GM18526 (cell line): ENCODE data around the gene RNPEPL1.

Source experiments
- POLR2A ChIP-seq: IDR thresholded peaks from 3 replicates; pipeline ENCODE4 v1.6.1; 2011; ENCODE audit not compliant: insufficient read length; ENCODE audit errors: extremely low read depth

Gene RNPEPL1

DNA sequence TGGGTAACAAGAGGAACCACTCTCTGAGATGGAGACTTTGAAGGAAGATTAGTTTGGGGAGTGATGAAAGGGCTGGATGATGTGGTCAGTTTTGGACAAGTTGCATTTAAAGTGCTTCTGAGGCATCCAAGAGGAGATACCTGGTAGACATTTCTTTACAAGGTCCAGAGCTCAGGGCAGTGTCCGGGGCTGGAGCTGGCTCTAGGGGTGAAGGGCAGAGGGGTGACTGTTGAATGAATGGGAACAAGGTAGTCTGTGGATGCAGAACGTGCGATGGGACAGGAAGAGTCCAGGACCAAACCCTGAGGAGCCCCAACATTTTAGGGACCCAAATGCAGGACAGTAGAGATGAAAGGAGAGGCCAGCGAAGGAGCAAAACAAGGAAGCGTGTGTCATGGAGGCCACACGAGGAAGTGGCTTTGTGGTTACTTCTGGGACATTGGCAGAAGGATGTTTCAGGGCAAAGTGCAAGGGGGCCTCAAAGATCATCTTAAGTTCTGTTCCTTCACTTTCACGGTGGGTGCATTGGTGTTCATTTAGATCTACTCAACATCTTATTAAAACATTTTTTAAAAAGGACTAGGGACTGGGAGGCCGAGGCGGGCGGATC lies 43.4 kb downstream of the RNPEPL1 start:
- TF ChIP-seq POLR2A: no peak

DNA sequence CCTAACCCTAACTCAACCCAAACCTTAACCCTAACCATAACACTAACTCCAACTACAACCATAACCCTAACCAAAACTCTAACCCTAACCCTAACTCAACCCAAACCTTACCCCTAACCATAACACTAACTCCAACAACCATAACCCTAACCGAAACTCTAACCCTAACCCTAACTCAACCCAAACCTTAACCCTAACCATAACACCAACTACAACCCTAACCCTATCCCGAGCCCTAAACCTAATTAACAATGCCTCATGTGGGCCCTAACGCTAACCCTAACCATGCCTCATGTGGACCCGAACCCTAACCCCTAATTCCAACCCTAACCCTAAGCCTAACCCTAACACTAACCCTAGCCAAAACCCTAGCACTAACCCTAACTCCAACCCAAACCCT lies 45.5 kb downstream of the RNPEPL1 start:
- no peak for TF ChIP-seq POLR2A

DNA sequence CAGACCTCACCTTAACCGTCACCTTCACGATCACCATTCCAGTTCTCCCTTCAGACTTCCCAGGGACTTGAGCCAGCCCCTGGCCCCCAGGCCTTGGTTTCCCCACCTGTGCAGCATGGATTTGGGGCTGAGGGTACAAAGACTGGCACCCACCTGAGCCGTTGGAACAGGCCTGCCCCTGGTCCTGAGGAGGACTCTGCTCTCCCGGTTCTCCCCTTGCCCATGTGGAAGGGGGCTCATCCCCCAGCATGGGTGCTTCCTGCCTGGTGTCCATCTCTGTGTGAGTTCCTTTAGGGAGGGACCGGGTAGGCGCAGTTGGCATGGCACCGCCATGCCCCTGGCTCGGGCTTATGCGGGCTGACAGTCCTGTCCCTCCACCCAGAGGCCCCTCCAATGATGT lies 46.1 kb downstream of the RNPEPL1 start:
- no peak for TF ChIP-seq POLR2A

DNA sequence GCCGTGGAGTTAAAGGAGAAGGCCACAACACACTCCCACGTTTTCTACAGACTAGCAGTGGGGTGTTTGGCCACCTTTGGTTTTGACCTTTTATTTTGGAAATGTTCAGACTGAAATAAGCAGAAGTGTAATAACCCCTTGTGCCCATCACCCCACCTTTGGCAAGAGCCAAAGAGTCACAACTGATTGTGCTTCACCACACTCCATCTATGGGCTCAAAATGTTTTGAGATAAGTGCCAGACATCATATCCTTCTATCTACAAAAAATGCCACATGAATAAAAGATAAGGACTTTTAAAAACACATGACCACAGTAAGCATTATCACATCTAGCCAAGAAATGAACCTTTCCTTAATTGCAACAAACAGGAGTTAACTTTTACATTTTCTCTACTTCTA lies 47.1 kb downstream of the RNPEPL1 start:
- no peak for TF ChIP-seq POLR2A

DNA sequence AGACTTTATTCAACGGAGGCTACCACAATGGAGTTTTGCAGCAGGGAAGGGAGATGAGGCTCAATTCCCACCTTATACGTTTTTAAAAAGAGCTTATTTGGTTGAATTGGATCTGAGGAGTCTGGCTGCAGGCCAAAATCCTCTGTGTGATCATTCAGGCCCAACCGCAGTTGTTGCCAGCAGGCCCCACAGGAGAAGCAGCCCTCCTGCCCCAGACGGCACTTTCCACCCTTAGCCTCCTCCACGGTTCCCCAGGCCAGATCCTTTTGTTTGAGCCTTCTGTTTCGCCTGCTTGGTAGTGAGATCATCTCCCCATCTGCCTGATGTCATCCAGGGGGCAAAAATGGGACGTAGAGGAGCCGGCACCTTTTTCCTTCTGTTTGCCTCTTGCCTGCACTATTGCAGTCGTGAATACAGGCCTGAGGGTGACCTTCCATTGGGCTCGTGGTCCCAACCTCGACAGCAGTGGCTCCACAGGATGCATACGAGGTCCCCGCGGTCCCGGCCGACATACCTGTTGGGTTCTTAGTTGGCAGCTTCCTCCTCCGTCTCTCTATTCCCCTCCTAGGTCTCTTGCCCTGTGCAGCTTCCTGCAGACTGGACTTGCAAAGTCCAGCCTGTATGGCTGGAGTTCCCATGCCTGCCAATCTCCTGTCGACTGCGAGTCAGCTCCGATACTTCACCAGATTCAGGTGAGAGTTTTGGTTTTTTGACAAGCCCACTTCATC lies 47.7 kb downstream of the RNPEPL1 start:
- TF ChIP-seq POLR2A: no peak

DNA sequence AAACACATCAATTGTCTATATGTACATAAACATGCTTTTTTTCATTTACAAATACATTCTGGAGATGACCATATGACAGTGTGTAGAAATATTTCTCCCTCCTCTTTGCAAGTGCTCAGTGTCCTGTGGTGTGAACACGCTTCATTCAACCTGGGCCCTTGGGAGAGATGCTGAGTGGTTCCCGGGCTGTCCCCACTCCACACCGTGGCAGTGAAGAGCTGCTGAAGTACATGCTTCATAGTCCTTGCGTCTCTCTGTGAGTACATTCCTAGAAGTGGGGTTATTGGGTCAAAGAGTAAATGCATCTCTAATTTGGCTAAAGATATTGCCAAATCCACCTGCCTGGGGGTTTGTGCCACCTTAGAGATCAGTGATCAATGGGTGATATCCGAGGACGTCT lies 50.5 kb downstream of the RNPEPL1 start:
- no peak for TF ChIP-seq POLR2A

DNA sequence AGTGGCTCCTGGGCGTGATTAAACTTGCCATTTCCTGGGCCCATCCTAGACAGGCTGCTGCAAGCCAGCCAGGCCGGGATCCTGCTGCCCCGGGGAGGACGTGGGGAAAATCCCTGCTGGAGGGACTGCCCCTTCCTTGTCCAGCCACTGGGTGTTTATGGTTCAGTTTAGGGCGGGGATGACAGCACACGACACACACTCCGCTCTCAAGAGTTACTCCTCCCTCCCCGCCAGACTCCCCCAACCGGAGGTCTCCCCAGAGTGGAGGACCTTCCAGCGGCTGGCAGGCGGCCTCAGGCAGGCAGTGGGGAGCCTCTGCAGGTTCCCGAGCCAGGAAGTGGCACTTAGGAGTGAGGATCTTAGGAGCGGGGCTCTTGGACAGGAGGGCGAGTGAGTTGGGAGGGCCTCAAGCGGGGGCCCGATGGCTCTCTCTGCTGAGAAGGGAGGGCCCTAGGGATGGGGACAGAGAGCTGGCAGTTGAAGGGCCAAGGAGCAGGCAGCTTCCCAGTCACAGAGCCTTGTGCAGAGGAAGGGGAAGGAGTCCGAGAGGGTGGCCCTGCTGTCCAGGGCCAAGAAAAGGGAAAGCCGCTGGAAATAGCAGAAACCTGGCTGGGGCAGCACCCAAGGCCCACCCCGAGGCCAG lies 51.3 kb downstream of the RNPEPL1 start:
- no peak for TF ChIP-seq POLR2A

DNA sequence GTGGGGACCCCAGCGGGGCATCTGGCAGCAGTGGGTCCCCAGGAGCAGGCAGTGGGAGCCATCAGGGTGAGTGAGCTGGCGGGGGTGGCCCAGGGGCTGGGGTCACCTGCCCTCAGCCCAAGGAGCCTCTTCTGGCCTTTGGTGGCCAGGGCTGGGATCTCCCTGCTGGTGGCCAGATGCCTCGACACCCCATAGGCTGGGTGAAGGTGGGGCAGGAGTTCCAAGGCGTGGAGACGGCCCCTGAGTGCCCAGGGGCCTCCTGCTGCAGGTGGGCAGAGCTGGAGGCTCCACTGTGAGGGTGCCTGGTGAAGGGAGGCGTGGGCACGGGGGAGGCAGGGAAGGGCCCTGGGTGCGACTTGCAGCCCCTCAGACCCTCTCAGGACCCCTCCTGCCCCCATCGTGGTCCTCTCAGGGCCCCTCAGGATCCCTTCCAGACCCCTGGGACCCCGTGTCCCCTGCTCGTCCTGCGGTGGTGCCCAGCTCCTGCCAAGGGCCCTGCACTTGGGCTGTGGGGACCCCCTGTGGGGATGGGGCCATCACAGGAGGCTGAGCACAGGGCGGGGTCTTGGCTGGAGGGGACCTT lies 52.0 kb downstream of the RNPEPL1 start:
- no peak for TF ChIP-seq POLR2A

DNA sequence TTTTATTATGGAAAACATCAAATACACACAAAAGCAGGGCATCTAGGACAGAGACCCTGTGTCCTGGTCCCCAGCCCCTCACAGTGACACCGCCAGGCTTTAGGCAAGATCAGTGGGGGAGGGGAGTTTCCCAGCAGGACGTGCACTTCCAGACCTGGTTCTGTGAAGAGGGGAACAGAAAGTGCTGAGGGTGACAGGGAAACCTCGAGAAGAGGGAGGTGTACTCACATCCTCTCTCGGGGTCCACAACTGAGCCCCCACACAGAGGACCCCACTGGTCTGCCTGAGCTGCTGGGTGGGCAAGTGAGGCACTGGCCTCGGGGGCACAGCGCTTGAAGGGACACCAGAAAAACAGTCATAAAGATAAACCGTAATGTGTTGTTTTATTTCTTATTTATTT lies 52.6 kb downstream of the RNPEPL1 start:
- no peak for TF ChIP-seq POLR2A

DNA sequence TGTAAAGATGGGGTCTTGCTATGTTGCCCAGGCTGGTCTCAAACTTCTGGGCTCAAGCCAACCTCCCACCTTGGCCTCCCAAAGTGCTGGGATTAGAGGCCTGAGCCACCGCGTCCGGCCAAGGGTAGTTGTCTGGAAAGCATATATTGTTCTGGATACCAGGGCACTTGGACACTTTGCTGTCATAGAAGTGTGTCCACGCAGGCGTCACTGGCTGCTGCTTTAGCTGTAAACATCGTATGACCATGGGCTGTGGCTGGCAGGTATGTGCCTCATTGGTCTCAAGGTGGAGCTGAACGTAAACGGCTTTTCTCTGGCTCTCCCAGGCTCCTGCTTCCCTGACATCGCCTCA lies 53.8 kb downstream of the RNPEPL1 start:
- TF ChIP-seq POLR2A: no peak

DNA sequence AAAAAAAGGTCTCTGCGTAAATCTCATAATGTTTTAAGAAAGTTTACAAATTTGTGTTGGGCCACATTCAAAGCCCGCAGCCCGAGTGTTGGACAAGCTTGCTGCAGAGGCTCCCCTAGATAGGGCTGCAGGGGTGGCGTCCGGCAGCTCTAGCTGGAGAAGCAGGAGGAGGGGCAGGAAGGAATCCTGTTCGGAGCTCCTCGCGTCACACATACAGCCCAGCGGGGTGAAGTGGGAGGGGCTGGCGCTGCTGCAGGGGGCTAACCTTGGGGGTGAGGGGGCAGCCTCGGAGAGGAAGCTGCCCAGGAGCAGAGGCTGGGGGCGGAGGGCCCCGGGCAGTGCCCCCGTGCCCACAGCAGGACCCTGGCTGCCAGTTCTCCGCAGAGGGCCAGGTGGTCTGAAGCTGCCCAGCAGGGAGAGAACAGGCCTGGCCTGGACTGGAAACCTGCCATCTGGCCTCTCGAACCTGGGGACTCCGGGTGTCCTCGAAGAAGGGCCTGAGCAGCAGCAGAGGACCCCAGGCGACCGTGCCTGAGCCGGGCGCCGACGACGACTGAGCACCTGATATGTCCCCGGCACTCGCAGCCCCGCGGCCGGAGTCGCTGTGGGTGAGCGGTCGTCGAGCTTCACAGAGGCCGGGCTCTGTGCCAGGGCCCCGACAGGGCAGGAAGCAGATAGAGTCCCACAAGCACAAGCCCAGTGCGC lies 54.4 kb downstream of the RNPEPL1 start:
- no peak for TF ChIP-seq POLR2A

DNA sequence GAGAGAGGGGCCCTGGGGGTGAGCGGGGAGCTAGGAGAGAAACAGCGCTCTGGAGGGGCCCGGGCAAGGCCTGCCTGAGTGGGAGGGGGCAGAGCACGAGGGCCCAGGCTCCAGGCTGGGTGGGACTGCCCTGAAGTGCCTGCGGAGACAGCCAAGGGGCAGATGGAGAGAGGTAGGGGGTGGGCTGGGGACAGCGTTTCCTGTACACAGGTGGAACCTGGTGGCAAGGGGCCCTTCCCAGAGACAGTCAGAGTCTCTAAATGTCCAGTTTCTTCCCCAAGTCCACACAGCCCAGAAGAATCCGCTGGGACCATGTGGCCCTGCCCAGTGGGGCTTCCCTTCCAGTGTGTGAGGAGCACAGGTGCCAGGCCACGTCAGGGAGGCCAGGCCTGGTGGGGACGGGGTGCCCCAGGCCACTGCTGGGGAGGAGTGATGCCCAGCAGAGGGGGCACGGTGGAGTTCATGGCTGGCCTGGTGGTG lies 55.3 kb downstream of the RNPEPL1 start:
- no peak for TF ChIP-seq POLR2A

DNA sequence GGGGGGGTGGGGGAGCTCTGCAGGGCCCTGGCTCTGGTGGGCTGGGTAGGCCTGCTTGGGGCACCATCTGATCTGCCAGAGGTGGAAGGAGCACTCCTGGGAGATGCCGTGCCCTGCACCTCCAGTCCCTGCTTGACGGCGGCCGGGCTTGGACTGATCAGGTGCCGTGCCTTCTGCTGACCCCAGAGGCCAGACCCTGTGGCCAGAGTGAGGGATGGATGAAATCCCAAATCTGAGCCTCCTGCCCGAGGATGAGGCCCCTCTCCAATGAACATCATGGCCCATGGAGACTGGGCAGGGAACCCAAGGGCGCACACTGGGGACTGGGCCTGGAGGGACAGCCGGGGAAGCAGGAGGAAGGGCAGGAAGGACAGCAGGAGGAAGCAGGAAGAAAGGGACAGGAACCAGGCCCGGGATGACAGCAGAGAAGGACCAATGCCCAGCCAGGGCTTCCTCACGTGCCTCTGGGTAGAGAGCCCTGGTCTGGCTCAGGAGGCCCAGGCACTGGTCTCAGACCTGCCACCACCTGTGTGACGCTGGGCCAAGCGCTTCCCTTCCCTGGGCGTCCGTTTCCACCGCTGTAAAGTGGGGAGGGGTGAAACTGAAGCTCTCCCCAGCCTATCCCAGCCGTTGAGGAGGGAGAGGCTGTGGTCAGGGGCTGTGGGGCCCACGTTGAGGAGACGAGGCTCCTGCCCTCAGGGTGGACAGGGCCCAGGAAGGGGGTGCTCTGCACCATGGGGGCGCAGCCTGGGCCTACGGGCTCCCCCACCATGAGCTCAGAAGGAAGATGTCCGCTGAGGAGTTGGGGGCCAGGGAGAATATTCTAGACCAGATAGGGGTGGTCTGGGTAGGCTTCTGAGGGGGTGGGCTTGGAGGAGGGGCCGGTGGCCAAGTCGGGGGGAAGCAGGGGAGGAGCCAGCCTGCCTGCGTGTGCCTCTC lies 56.0 kb downstream of the RNPEPL1 start:
- TF ChIP-seq POLR2A: no peak

DNA sequence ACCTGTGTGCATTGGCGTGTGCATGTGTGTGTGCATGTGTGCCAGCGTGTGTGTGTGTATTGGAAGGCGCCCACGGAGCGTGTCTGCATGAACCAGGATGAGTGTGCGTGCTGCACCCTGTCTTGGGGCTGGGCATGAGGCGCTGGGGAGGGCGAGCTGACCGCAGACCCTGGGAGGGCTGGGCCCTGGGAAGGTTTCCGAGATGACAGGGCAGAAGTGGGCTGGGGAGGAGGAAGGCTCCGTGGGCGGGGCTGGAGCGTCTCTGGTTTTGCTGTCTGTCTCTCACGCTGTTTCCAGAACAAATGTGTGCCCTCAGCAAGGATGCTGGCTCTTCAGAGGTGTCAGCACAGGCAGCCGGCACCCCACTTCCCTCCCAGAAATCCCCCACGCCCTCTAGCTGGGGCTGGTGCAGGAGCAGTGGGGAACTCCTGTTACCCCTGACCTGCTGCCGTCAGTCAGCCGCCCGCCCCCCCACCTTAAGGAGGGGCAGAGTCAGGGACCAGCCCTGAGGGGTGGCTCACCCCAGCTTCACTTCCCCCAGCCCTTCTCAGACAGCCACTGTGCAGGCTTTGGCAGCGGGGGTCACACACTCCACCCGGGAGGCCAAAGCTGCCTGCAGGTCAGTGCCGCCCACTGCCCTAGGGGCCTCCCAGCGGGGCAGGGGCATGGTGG lies 56.8 kb downstream of the RNPEPL1 start, which contains the start of gene GPR35:
Gene GPR35 (plus strand): TSS at position 531 of the 672 bp plus-strand sequence. CDS start 4,473 bp downstream, outside the sequence.
- no peak for TF ChIP-seq POLR2A
